NT2/D1 (cell line): ENCODE measurements around the gene PKP3.

ENCODE experiments used
- SUZ12 ChIP-seq: IDR thresholded peaks from 2 replicates; pipeline ENCODE4 v1.6.1; 2011; ENCODE audit not compliant: insufficient read length, insufficient read depth; ENCODE audit errors: extremely low read depth
- YY1 ChIP-seq: IDR thresholded peaks from 2 replicates; pipeline ENCODE4 v1.6.1; 2011; ENCODE audit not compliant: insufficient read length, insufficient read depth
- ZNF274 ChIP-seq: IDR thresholded peaks from 2 replicates; pipeline ENCODE4 v1.6.1; 2011; ENCODE audit warnings: mild to moderate bottlenecking, low read depth, low read length

DNA sequence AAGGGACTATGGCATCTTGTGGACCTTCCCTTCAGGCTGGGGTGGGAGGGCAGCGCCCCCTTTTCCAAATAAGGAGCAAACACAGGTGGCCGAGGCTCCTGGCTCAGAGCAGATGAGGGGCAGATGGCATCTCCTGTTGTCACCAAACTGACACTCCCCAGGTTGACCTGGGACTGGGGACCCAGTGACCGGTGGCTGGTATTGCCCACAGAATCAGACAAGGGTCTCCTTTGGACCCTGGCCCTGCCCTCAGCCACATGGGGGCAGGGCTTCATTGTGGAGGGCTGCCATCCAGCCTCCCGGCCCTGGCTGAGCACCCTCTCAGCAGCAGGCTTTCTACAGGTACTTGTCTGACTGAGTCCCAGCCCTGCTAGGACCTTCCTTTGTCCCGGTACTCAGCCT lies 21.6 kb downstream of the PKP3 start:
- TF ChIP-seq SUZ12 (no peak), ZNF274 (no peak), YY1 (no peak)
